Measurements from ENCODE around the gene CXorf66.
"Not testable (repeated sequence)": the region's sequence is repeated elsewhere in the genome, so short reads cannot be mapped to it uniquely, and the experiment has no call there.

The CXorf66 gene

DNA sequence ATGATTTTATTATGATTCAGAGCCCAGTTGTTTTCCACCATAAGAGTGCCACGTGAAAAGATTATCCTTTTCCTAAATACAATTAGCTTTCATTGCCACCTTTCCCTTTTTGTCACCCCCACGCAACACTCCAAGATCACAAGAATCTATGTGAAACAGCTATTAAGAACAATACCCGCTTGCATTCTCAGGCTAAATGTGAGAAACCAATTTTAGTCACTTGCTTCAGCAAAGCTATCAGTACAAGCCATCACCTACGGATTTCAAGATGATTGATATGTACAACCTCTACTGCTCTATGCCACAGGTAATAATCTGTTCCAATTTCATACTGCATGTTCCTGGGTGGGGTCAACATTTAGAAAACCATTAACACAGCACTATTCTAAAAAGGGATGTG is 34.9 kb downstream of the CXorf66 start:
- no peak for DNase-seq (ENCODE audit: low read depth in 2 of 2)
- H3K4me3 ChIP-seq (replicated peaks in 1 of 2; ENCODE audit: low read depth in 2 of 2, low read length in 2 of 2): peak overlapping the region; percentile 69 to 74
- no peak for TF ChIP-seq CTCF (IDR thresholded peaks at IDR 0.05; ENCODE audit: low read depth, low read length)

GRCh38 chrX:139929876-139930275 is 35.4 kb downstream of the CXorf66 start:
- DNase-seq (ENCODE audit: low read depth in 2 of 2): no peak
- H3K4me3 ChIP-seq (replicated peaks in 1 of 2; ENCODE audit: low read depth in 2 of 2, low read length in 2 of 2): no peak overlapping the region
- no peak for TF ChIP-seq CTCF (IDR thresholded peaks at IDR 0.05; ENCODE audit: low read depth, low read length)

DNA sequence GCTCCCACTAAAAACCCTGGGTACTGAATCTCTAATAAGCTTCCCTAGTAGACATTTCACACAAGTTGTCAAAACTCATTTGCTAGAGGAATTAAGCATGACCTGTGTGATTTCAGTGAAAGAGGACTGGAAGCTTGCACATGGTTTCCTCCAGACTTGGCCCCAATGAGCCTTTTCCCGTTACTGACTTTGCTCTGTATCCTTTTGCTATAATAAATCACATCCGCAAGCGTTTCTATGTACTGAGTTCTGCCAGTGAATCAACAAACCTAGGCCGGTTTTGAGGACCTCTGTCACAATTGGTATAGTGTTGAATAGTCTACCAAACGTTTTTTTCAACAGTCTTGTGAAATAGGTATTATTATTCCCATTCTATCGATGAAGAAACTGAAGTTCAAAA is 40.6 kb downstream of the CXorf66 start:
- TF ChIP-seq CTCF (IDR thresholded peaks at IDR 0.05; ENCODE audit: low read depth, low read length): no peak
- H3K4me3 ChIP-seq (replicated peaks in 1 of 2; ENCODE audit: low read depth in 2 of 2, low read length in 2 of 2): no peak overlapping the region
- no peak for DNase-seq (ENCODE audit: low read depth in 2 of 2)

GRCh38 chrX:139924069-139924695 is 41.1 kb downstream of the CXorf66 start:
- TF ChIP-seq CTCF (IDR thresholded peaks at IDR 0.05; ENCODE audit: low read depth, low read length): no peak
- no peak overlapping the region for H3K4me3 ChIP-seq (replicated peaks in 1 of 2; ENCODE audit: low read depth in 2 of 2, low read length in 2 of 2)
- DNase-seq (ENCODE audit: low read depth in 2 of 2): no peak

- H3K4me3 ChIP-seq (replicated peaks in 1 of 2; ENCODE audit: low read depth in 2 of 2, low read length in 2 of 2); DNase-seq (ENCODE audit: low read depth in 2 of 2): not testable (repeated sequence)
Observed at GRCh38 chrX:139921142-139921541, 44.2 kb downstream of the CXorf66 start.

- peak in 1 of 2 donors; percentile 43 for DNase-seq (ENCODE audit: low read depth in 2 of 2)
- no peak overlapping the region for H3K4me3 ChIP-seq (replicated peaks in 1 of 2; ENCODE audit: low read depth in 2 of 2, low read length in 2 of 2)
Observed at GRCh38 chrX:139920316-139920715, 45.0 kb downstream of the CXorf66 start.

DNA sequence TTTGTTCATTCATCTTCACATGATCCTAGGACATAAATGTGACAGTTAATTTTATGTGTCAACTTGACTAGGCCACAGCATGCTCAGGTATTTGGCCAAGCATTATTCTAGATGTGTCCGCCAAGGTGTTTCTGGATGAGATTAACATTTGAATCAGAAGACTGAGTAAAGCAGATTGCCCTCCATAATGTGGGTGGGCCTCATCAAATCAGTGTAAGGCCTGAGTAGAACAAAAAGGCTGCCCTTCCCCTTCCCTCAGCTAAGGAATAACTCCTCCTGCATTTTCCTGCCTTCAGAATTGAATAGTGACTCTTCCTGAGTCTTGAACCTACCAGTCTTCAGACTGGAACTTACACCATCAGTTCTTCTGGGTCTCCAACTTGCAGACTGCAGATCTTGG is 50.9 kb downstream of the CXorf66 start:
- TF ChIP-seq CTCF (IDR thresholded peaks at IDR 0.05; ENCODE audit: low read depth, low read length): no peak
- DNase-seq (ENCODE audit: low read depth in 2 of 2): no peak
- H3K4me3 ChIP-seq (replicated peaks in 1 of 2; ENCODE audit: low read depth in 2 of 2, low read length in 2 of 2): no peak overlapping the region

More at GRCh38 chrX:139920316-139920715, 45.0 kb downstream of the CXorf66 start:
- no peak for TF ChIP-seq CTCF (IDR thresholded peaks at IDR 0.05; ENCODE audit: low read depth, low read length)

All from cardiac fibroblast (primary cell).